Ectodermal cell (in vitro differentiated cells): ENCODE data around the gene CMKLR1.

Source experiments
- H3K27ac ChIP-seq: 2 replicates; pipeline ENCODE4 v1.7.0; 2013; ENCODE audit warnings: mild to moderate bottlenecking, low read depth, low read length; ENCODE audit not compliant: insufficient read depth, poor library complexity, severe bottlenecking
- H3K27me3 ChIP-seq: 2 replicates; pipeline ENCODE4 v1.7.0; 2013; ENCODE audit warnings: mild to moderate bottlenecking, low read length; ENCODE audit not compliant: insufficient read depth, control insufficient read depth, poor library complexity, severe bottlenecking
- H3K36me3 ChIP-seq: one replicate; pipeline ENCODE4 v1.7.0; 2013; ENCODE audit warnings: low read length; ENCODE audit not compliant: control insufficient read depth, insufficient read depth
- H3K4me1 ChIP-seq: one replicate; pipeline ENCODE4 v1.7.0; 2013; ENCODE audit warnings: low read length; ENCODE audit not compliant: control insufficient read depth, insufficient read depth
- H3K4me3 ChIP-seq: 2 replicates; pipeline ENCODE4 v1.7.0; 2013; ENCODE audit warnings: low read depth, low read length, control low read depth; ENCODE audit not compliant: insufficient read depth
- H3K9me3 ChIP-seq: 2 replicates; pipeline ENCODE4 v1.7.0; 2013; ENCODE audit warnings: mild to moderate bottlenecking, low read length, moderate library complexity; ENCODE audit not compliant: control insufficient read depth
- WGBS, 2 experiments: methylation state at CpG; one replicate each; pipeline ENCODE4 v1.1.7; 2013; ENCODE audit warnings: missing lambda C conversion rate in 2 of 2; 5-methylcytosine and 5-hydroxymethylcytosine counted together

Gene CMKLR1

DNA sequence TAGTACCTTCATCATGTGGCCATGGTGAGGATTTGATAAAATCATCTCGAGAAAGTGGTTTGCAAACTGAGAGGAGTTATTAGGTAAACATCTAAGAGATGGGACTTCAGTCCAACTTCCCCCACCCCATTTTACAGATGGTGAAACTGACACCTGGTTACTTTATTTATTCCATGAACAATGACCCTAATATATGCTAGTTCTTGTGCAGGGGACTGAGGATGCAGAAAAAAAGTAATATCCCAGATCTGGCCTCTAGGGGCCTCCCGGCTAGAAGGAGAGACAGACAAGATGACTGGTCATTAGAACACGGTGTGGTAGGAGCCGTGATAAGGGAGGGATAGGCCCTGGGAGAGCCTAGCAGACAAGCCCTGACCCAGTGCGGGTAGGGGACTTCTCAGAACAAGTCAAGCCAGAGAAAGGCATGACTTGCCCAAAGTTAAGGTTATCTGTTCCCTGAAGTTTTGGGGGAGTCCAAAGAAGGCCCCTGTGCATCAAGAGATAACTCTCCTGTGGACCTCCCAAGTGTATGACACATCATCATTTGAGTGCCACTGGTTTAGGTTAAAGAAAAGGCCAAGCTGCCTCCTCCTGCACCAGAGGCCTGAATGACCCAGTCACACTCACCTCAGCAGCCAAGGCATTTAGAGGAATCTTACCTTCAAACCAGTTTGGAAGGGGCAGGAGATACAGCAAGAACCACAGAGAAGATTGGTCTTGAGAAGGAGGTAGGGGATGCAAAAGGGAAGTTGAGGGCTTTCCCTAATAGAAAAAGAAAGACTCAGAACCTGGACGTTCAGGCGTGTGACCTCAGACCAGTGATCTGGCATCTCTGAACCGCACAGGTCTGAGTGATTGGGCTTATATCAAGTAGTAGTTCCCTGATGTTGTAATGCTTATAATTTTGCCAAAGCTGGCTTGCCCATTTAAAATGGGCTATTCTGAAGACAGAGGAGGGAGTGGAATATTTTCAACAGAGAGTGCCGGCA lies 1.6 kb downstream of the CMKLR1 start:
- WGBS, 2 experiments = 71 to 76% methylated on average over 8 to 9 of the region's 9 CpGs
- H3K27me3 ChIP-seq = no peaks in the 10 kb centered on the region
- H3K36me3 ChIP-seq = no peaks in the 10 kb centered on the region
- no peak overlapping the region for H3K27ac ChIP-seq
- no peaks in the 10 kb centered on the region for H3K9me3 ChIP-seq
- H3K4me3 ChIP-seq = no peak overlapping the region
- H3K4me1 ChIP-seq = no peaks in the 10 kb centered on the region

DNA sequence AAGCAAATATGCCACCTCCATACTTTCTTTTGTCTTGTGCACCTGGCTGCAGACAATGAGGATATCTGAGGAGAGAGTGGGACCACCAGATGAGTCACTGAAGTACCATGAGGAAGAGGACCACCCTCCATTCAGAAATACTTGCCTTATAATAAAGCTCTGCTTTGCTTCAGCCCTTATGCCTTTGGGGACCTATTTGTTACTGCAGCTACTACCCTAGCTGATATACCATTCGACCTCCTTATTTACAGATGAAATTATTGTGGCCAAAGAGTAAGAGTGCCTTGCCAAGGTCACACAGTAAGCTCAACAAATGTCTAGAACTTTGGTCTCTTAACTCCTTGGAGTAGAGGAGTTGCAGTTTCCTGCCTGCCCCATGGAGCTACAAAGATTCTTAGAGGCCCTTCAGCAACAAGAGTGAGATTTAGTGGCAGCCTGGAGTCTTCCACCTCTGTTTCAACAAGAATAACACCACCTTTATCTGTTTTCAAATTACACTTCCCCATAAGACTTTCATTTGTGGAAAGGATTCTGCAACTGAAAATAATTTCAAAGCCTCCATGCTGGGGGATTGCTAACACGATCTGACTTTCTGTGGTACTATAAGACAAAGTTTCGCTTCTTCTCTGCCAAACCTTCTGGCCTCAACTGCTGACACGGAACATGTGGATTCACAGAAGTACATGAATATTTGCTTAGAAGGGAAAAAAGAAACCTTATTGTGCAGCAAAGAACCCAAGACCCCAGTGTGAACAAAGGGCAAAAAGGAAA lies 3.6 kb downstream of the CMKLR1 start:
- Histone ChIP-seq H3K9me3 (no peaks in the 10 kb centered on the region), H3K4me3 (no peak overlapping the region), H3K36me3 (no peaks in the 10 kb centered on the region), H3K4me1 (no peaks in the 10 kb centered on the region), H3K27me3 (no peaks in the 10 kb centered on the region), H3K27ac (no peak overlapping the region)
- 94 to 98% methylated on average over 4 of the region's 4 CpGs for WGBS, 2 experiments

DNA sequence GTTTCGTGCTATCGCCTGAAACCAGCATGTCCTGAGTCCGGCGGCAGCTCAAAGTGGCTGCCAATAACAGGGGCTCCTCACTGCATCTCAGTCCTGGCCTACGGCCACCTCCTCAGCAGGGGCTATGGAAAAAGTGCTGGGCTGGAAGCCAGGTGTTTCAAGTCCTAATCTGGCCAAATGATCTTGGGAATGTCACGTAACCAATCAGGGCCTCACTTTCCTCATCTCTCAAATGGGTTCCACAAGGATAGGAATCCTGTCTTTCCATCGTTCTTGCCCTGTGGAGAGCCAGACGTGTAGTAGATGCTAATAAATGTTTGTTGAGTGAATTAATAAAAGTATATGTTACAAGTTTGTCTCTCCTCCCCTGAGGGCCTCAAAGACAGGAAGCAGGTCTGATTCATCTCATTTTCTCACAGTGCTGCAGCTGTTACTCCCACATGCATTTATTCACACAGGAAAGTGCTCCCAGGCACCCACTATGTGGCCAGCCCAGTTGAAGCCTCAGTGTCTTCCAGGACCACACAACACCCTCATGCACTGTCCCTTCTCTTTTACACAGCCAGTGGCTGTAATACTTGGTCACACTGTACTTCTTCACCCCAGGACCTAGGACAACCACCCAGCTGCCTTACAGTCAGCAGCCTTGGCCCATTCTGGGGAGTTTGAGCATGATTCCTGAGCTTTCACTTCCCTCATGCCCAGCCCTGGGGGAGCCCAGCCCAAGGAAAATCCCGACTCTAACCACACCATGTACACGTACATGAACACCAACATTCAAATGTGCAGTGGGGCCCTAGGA lies 5.0 kb downstream of the CMKLR1 start:
- 92 to 95% methylated on average over 8 to 10 of the region's 10 CpGs for WGBS, 2 experiments
- H3K27ac ChIP-seq = no peak overlapping the region
- H3K9me3 ChIP-seq = no peaks in the 10 kb centered on the region
- H3K36me3 ChIP-seq = no peaks in the 10 kb centered on the region
- H3K4me3 ChIP-seq = no peak overlapping the region
- H3K4me1 ChIP-seq = no peaks in the 10 kb centered on the region
- H3K27me3 ChIP-seq = no peaks in the 10 kb centered on the region

DNA sequence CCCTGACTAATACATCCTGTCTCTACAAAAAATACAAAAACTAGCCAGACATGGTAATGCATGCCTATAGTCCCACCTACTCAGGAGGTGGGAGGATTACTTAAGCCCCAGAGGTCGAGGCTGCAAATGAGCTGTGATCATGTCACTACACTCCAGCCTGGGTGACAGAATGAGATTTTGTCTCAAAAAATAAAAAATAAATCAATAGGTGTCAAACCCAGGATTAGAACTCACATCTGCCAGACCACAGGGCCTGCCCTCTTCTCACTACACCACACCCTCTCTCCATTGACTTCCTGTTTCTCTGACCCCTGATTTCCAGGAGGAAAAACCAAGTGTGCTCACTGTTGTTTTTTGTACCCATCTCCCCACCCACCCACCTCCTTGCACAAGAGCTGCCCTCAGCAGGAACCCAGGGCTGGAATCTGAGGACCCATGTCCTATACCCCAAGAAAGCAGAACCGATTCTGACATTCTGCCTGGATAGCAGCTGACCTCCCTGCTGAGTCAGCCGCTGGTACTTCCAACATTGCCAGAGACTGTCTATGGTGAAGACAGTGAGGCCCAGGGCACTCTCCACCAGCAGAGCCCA lies 6.2 kb downstream of the CMKLR1 start:
- no peak overlapping the region for H3K4me3 ChIP-seq
- no peaks in the 10 kb centered on the region for H3K9me3 ChIP-seq
- H3K4me1 ChIP-seq = no peaks in the 10 kb centered on the region
- no peaks in the 10 kb centered on the region for H3K36me3 ChIP-seq
- WGBS, 2 experiments = 58 to 67% methylated on average over 3 of the region's 3 CpGs
- no peak overlapping the region for H3K27ac ChIP-seq
- H3K27me3 ChIP-seq = no peaks in the 10 kb centered on the region

DNA sequence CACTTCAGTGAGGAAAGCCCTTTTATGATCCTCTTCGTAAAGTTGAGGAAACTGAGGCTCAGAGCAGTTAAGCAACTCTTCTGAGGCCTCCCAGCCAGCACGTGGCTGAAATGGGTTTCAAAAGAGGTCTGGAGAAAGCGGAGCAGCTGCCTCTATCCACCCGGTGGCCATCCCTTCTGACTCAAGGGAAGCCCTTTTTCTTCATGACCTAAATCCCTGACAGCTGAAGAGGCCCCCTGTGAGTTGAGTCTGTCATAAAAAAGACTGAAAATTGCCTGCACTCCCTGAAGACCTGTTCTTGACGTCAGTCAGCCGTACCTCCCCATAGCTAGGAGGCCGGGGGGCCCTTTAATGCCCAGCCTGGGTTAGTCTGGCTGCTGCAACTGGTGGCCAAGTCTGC lies 10.7 kb downstream of the CMKLR1 start:
- Histone ChIP-seq H3K4me1 (no peaks in the 10 kb centered on the region), H3K4me3 (no peak overlapping the region), H3K27ac (no peak overlapping the region), H3K9me3 (no peaks in the 10 kb centered on the region), H3K27me3 (no peaks in the 10 kb centered on the region), H3K36me3 (no peaks in the 10 kb centered on the region)
- 92 to 95% methylated on average over 7 of the region's 7 CpGs for WGBS, 2 experiments

DNA sequence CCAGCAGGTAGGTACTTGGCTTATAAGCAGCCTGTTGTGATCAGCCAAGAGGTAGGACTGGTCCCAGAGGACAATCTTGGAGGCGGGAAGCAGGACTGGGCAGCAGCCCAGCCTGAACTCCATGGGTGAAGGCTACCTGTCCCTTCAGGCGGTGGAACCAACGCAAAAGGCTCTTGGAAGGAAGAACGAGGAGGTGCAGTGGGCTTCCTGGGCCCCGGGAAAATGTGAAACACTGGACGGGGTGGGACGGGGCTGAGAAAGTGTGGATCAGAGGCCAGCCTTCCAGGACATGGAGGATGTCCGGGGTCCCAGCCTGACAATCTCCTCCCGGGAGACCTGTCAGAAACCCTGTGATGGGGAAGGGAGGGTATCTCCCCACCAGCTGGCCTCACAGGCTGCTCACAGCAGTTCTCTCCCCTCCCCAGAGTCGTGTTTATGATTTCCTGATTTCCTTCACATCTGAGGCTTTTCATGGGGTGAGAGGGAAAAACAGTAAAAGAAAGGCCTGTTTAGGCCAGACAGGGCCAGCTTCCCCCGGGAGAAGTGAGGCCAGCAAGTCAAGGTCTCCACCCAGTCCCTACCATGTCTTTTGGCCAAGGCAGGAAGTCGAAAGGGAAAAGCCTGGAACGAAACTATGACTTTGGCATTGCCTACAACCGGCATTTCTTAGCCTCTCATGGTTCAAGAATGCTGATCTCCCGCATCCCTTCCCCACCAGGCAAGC lies 11.3 kb downstream of the CMKLR1 start:
- Histone ChIP-seq H3K9me3 (no peaks in the 10 kb centered on the region), H3K36me3 (no peaks in the 10 kb centered on the region), H3K27ac (no peak overlapping the region), H3K4me3 (no peak overlapping the region), H3K4me1 (no peaks in the 10 kb centered on the region), H3K27me3 (no peaks in the 10 kb centered on the region)
- WGBS, 2 experiments = 79 to 81% methylated on average over 15 of the region's 15 CpGs

DNA sequence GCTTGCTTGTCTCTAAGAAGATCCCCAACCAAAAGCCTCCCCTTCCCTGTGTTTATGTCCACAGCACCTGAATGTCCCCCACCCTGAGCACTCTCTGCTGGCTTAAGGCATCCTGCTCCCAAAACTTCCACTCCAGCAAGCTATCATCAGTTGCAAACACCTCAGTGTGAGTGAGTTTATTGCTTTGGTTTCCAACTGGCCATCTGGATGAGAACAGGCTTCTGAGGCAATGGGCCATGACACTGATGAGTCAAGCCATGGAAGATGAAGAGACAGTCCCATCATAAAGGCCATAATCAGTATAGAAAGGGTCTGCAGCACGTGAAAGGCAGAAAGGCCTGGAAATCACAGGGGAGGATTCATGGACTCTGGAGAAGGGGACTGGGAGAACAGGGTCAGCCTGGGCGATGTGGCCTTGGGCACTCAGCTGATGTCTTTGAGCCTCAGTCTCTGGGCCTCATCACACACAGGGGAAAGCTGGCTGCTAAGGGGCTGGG lies 12.8 kb downstream of the CMKLR1 start:
- Histone ChIP-seq H3K27me3 (no peaks in the 10 kb centered on the region), H3K9me3 (no peaks in the 10 kb centered on the region), H3K4me1 (peaks cover 4% of the 10 kb centered on the region), H3K36me3 (no peaks in the 10 kb centered on the region), H3K4me3 (no peak overlapping the region), H3K27ac (no peak overlapping the region)
- WGBS, 2 experiments = 46 to 48% methylated on average over 2 of the region's 2 CpGs

DNA sequence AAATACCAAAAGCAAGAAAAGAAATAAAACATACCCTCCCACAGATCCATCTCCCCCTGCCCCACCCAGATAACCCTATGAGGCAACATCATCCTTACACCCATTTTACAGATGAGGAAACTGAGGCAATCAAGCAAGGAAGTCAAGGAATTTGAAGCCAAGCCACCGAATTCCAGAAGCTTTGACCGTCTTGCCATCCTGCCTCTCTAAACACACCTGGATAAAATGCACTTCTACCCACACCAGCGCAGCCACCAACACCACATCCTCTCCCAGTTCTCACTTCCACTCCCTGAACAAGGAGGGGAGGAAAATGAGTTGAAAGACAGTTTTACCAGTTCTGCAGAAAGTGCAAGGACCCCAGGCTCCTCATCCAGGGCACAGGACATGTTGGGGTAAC lies 13.6 kb downstream of the CMKLR1 start:
- Histone ChIP-seq H3K36me3 (no peaks in the 10 kb centered on the region), H3K4me1 (peaks cover 4% of the 10 kb centered on the region), H3K27me3 (no peaks in the 10 kb centered on the region), H3K9me3 (no peaks in the 10 kb centered on the region), H3K27ac (no peak overlapping the region), H3K4me3 (no peak overlapping the region)
- 83 to 94% methylated on average over 3 of the region's 3 CpGs for WGBS, 2 experiments

DNA sequence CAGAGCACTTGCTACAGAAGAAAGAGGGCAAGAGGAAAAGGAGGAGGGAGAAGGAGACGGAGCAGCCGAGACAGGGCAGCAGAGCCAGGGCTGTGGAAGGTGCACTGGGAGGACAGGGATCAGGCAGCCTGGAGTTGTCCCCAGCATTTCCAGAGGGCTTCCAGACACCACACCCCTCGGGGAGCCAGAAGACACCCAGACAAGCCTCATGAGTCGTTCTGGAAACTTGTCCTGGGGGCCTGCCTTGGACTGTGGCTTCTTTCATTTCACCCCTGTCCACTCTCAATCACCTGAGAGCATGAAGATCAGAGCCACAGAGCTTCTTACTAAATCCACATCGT lies 14.1 kb downstream of the CMKLR1 start:
- Histone ChIP-seq H3K4me1 (peaks cover 4% of the 10 kb centered on the region), H3K36me3 (no peaks in the 10 kb centered on the region), H3K27ac (no peak overlapping the region), H3K4me3 (no peak overlapping the region), H3K27me3 (no peaks in the 10 kb centered on the region), H3K9me3 (no peaks in the 10 kb centered on the region)
- WGBS, 2 experiments = 88 to 89% methylated on average over 5 of the region's 5 CpGs
